ENCODE data around the gene MRPL21.
"Not testable (repeated sequence)": the region's sequence is repeated elsewhere in the genome, so short reads cannot be mapped to it uniquely, and the experiment has no call there.

Gene MRPL21

DNA sequence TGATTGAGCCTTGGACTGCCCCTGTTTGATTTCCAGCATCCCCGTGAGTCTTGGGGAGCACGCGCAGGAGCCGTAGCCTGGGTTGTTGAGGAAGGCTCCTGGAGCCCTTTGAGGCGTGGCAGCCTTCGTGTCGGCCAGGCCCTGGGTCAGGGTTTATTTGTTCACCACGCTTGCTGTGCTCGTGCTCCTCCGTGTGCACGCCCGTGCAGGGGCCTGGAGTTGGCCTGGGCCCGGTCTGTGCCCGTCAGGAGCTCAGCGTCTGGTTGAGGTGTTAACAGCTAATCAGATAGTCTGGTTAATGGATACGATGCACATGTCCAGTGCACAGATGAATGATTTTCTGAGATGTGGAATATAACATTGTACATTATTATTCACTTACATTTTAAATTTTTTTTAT, 8.1 kb upstream of the MRPL21 start:
- no peak for DNase-seq (ENCODE audit: low spot score)

DNA sequence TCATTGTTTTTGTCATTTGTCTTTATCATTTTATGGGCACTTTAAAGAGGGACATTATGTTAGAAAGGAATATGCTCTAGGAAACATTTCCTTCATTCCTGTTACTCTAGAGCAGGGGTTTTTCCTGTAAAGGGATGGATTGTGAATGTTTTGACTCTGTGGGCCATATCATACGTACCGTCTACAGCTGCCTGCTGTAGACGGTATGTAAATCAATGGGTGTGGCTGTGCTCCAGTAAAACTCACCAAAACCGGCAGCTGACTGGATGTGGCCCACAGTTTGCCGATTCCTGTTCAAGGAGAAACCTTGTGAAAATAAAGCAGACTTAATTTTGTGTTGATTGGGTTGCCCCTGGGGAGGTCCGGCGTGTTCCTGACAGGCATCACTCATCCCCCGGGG, 7.3 kb upstream of the MRPL21 start:
- DNase-seq (ENCODE audit: low spot score): no peak

DNA sequence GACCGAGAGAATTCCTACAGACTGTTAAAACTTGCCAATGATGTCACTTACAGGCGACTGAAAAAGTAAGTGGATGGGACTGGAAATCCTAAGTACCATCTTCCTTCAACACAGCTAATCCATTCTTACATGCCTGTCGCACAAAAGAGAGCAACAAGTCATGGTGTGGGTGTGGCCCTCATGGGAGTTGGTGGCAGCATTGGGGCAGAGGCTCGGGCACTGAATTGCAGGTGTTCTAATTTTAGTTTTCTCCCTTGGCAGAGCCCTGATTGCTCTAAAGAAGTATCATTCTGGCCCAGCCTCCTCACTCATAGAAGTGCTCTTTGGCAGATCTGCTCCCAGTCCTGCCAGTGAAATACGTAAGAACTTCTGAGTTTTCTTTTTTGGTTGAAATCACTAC, 4.6 kb upstream of the MRPL21 start:
- no peak for DNase-seq (ENCODE audit: low spot score)

DNA sequence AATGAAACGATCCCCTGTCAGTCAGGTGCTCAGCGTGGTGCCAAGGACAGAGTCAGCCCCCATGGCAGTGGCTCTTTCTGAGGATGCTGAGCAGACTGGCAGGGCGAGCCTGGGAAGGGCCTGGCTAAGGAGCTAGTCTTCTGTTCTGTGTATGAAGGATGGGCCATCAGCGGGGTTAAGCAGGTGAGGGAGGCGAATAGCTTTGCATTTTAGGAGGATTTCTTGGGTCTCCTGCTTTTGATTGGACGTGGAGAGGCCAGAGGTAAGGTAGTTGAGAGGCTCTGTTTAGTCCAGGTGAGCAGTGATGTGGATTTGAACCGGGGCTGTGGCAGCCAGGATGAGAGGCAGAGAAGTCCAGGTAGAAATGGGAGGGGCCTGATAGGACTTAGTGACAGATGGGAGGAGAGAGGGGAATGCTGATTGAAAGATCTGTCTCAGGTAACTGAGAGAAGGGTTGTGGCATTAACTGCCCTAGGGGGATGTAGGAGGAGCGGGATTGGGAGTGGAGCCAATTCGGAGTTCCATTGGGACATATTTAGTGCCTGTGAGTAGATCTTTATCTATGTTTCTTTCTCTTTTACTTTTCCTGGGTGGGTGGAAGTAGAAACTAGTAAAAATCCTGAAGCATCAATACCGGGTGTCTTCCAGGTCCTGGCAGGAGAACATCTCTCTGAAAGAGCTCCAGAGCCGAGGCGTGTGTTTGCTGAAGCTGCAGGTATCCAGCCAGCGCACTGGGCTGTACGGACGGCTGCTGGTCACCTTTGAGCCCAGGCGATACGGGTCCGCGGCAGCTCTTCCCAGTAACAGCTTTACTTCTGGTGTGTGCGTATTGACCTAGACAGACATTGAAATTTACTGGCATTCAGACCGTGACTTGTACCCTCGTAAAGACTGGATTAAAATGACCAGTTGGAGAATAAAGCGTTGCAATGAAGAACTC, 2.1 kb upstream of the MRPL21 start:
- no peak for DNase-seq (ENCODE audit: low spot score)

DNA sequence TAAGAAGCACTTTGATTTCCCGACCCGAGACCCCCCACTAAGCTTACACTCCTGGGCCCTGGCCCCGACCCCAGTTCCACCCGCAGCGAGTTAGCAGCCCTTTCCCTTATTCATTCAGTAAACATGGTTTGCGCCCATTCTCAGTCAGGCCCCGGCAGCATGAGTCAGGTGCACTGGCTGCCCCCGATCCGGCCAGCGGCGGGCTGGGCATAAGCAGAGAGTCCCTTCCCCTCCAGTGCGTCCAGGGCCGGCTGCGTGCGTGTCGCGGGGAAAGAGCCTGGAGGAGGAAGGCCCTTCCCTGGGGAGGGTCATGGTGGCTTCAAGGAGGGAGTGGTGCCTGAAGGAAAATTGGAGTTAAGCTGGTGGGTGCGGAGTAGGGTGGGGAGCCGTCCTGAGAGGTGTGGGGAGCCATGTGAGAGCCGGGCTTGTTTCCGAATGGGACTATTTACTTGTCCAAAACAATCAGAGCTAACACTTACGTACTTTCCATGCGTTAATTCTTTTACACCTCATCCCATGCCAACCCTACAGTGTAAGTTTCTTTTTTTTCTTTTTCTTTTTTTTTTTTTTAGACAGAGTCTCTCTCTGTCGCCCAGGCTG, 716 bp upstream of the MRPL21 start:
- DNase-seq (ENCODE audit: low spot score): no peak

DNA sequence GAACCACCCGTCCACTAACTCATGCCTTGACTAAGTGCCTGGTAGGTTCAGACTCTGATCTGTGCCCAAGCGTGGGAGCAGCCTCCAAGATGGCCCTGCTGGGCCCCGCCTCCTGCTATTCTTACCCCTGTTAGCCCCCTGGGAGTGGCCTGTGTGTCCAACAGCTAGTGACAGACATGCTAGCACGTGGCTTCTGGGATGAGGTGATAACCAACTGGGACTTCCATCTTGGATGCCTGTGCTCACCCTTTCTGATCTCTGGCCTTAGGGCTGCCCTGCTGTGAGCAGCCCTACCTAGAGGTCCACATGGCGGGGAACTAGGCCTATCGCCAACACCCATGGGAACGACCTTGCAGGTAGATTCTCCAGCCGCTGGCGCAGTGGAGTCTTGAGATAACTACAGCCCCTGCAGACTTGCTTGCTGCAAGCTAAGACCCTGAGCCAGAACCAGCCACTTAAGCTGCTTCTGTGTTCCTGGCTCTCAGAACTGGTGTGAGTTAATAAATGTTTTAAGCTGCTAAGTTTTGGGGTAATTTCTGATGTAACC, 2.7 kb downstream of the MRPL21 start:
- DNase-seq (ENCODE audit: low spot score): no peak

DNA sequence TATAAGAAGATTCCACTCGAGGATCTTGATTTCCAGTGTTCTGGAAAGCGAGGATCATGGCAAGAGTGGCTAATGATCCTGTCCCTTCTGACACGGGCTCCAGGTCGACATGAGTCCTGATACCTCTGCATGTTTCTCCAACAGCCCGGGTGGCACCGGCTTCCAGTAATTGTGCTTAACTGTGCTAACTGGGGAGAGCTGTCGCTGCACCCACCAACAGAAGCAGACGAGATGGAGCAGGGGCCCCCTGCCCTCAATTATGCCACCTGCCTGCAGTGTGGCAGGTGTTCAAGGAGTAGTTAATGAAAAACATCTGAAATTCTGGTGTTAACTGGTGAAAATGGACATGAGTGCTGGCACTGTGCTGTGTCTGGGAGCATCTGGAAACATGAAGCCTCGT, 6.2 kb downstream of the MRPL21 start:
- no peak for DNase-seq (ENCODE audit: low spot score)

DNA sequence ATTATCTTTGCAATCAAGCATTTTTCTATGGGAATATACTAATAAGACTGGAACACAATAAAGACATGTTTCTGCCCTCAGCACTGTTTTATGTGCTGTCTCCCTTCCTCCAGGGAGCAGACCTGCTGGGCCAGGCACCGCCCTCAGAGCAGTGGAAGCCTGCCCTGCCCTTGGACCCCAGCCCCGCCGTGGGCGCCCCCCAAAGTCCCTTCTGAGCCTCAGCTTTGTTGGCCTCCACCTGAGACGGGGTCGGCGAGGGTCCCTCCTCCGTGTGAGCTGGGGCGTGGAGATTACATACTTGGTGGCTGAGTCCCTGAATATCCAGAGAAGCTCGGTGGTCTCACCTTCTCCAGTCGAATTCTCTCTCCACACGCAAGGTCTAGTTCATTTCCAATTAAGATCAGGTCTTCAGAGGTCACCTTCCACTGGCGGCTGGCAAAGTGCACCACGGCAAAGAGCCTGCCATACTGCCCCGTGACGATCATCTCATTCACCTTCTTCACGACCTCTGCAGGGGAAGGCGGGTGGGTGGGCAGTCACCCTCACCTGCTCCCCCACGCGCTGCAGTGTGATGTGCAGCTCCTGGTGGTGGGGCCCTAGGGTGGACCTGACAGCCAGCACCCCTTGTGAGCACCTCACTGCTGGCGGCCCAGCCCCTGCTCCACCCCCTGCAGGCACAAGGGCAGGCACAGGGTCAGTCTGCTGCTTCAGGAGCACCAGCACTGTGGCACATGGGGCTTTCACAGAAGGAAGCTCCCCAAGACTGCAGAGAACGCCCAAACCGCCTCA, 7.3 kb downstream of the MRPL21 start:
- no peak for DNase-seq (ENCODE audit: low spot score)

DNA sequence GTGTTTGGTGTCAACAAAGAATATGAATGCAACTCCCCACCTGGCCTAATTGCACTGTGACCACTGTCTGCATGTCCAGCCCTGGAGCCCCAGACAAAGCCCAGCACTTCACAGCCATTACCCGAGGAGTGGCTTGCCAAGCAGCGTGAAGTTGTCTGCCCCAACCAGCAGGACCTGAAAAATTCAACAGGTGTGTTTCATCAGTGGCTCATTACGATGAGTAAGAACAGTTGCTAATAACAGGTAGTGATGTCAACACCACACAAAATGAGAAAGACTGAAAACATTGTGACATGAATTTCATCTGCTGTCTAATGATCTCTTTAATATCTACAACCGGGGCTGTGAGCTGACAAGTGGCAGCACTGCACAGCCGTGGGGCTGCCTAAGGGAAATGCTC, 10.3 kb downstream of the MRPL21 start:
- no peak for DNase-seq (ENCODE audit: low spot score)

DNA sequence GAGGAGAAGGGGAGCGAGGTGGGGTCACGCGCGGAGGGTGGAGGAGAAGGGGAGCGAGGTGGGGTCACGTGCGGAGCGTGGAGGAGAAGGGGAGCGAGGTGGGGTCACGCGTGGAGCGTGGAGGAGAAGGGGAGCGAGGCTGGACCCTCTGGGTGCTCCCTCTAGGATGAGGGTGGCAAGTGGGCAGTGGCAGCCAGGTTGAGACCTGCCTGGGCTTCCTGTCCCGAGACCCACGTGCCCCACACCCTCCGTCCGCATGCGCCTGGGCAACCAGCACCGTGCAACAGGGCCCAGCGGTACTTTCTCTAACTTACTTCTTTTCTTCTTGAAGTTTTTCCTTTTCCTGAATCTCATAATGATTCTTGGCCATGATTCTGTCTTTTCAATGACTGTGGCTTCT, 11.1 kb downstream of the MRPL21 start:
- no peak for DNase-seq (ENCODE audit: low spot score)

DNA sequence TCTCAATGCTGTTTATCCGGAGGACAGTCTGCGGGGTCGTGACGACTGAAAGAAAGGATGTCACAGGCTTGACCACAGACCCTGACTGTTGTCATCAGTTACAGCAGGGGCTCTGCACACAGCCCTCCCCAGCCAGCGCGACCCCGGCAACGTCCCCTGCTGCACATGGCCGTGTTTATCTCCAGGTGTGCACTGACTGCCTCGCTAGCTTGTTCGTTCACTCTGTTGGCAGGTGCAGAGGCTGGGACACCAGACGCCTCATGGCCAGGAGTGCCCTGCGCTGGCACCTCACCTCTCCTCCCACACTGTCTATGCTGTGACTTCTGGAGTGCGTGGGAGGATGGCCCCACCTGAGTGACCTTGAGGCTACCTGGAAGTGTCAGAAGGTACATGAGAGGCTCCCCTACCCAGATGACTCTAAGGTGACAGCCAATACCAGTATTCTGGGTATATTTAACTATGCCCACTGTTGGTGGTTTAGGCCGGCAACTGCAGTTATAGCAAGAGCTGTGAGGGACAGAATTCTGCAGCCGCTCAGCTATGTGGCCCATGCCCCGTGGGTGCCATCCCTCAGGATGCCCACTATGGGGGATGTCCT, 12.2 kb downstream of the MRPL21 start:
- DNase-seq (ENCODE audit: low spot score): no peak

DNA sequence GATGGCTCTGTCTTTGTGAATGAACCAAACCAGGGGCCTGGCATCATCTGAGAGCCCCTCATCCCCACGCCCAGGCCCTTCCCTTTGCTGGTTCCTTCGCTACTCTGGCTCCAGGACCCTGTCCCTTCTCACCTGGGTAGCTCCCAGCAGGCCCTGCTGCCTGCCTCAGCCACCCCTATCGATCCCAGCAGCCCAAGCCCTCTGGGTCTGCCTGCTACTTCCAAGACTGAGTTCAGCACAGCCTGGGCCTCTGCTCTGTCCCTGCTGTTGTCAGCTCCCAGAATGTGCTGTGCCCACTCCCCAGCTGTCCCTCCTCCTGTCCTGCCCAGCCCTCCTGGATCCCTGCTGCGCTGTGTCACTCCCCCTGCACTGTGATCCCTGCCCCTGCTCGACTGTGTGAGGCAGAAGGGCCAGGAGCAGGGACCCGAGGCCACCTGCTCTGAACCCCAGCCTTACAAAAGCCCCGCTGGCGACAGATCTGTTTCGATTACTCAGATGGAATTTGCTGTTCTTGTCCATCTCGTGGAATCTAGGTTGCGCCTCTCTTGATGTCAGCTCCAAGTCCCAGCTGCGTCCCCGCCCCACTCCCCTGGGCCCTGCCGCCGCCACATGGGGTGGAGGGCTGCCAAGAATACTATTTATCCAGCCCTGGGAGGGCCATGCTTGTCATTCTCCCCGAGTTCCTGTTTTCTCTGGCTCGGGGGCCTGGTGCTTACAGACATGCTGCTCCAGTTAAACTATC, 13.0 kb downstream of the MRPL21 start:
- DNase-seq (ENCODE audit: low spot score): no peak

DNA sequence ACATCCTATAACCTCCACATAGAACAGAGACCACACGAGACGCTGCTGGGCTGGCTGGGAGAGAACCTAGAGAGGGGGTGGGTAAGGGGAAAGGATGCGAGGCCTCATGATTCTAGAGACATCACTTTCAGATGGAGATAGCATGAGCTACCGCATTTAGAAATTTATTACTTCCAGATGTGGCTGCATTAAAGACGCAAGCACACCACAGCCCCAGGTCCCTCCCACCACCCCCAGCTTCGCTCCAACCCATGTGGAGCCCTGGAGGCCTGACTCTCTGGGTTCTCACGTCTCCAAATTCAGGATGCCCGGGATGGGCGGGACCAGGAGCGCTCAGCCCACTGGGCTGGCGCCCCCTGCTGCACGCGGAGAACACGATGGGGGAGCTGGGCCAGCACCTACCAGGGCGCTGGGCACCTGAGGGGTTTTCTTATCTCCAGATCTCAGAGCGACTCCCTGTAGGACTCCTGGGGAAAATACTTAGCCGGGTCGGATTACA, 13.6 kb downstream of the MRPL21 start:
- DNase-seq (ENCODE audit: low spot score): peak; percentile 42

DNA sequence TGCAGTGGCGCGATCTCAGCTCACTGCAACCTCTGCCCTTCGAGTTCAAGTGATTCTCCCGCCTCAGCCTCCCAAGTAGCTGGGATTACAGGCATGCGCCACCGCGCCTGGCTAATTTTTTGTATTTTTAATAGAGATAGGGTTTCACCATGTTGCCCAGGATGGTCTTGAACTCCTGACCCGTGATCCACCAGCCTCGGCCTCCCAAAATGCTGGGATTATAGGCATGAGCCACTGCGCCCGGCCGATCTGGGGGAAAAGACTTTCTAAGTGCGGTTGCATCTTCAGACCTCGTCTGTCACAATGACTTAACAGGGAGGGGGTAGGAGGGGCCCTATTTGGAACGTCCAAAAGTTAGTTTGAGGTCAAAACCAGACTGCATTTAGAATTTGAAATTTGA, 18.8 kb downstream of the MRPL21 start:
- DNase-seq (ENCODE audit: low spot score): not testable (repeated sequence)

DNA sequence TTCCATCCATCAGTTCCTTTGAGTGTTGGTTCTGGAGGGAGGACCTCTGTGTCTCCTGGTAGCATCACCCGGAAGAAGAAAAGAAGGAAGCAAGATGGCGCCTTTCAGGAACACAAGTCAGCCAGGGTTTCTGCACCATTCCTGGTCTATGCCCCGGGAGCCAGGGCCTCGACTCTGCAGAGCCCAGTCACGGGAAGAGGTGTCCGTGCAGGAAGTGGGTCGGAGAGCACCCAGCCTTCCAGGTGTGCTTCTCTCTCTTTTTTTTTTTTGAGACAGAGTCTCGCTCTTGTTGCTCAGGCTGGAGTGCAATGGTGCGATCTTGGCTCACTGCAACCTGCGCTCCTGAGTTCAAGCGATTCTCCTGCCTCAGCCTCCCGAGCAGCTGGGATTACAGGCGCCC, 21.2 kb downstream of the MRPL21 start:
- DNase-seq (ENCODE audit: low spot score): no peak

DNA sequence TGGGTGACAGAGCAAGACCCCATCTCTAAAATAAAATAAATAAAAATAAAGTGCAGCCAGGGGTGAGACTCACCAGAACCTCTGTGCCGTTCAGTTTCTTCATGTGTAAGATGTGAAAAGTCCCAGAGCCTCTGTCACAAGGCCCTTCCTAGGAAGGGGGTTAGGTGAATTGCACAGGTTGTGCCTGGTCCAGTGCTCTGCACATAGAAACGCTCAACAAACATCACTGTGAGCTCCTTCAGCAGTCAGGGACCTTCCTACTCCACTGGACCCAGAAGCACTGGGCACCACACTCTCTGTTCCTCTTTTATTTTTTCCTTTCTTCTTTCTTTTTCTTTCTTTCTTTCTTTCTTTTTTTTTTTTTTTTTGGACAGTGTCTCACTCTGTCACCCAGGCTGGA, 22.3 kb downstream of the MRPL21 start:
- DNase-seq (ENCODE audit: low spot score): no peak

DNA sequence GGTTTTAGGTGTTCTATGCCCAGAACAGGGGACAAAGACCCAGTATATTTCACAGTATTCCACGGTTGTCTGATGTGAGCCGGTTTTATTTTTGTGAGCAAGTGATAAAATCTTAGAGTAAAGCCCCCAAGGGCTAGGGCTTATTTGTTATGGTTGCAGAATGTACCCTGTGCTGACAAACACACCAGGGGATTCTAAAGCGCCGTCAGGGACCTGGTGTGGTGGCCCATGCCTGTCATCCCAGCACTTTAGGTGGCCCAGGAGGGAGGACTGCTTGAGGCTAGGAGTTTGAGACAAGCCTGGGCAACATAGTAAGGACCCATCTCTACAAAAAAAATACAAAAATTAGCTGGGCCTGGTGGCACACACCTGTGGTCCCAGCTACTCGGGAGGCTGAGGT, 22.8 kb downstream of the MRPL21 start:
- DNase-seq (ENCODE audit: low spot score): no peak

DNA sequence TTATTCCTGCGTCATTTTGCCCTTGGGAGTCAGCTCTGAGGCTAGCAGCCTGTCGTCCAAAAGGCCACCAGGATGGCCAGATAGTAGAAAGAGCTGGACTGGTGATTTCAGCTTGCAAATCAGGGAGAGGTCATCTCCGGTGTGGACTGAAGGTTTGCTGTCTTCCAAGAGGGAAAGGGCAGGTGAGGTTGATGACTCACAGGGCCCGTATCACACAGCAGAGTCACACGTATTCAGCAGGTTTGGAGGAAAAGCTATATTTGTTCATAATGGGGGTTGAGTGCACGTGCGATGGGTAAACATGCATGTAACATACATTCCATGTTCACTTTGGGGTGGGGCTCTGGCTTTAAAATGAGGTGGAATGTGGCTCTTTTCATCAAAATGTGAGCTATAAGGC, 25.6 kb downstream of the MRPL21 start:
- no peak for DNase-seq (ENCODE audit: low spot score)

DNA sequence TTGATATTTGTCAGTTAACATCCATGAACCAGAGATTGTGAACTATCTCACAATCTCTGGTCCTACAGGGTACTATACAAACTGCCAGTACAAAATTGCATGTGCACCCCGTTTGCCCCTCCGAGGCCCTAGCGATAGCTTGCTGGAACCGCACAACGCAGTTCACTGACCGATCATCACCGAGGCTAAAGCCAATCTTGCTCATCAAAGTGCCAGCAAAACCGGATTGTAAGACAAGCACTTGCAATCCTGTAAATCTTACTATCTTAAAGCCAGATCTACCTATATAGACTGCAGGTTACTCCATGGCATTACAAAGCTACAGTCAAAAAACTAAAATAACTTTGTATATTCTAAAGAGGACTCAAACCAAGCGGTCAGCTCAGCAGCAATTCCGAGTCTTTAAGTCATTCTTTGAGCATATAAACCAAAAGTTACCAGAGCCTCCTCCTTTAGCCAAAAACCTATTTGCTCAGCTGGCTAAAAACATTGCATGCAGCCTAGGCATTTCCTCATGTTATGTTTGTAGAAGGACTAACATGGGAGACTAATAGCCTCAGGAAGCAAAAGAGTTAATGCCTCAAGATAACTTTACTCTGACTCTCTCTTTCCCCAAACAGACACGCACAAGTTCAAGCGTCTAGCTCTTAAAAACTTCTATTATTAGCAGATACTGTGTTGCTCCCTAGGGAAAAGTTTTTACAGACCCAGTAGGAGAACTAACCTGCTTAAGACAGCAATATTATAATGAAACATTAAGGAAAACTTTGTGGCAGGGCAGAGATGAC, 31.2 kb downstream of the MRPL21 start:
- no peak for DNase-seq (ENCODE audit: low spot score)

DNA sequence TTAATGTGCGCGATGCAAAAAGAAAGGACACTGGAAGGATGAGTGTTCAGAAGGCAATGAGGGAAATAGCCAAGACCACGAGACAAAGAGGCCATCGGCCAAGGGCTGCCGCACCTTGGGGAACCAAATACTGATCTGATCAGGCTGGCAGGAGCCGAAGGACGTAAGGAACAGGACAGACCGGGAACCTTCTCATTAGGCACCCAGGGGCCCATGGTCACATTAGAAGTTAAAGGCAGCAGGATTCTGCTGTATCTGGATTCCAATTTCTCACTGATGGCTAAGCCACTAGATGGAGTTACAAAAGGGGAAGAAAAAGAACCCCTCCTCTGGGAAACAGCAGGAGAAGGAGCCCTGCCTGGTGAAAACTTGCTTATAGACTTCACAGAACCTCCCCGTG, 33.2 kb downstream of the MRPL21 start:
- DNase-seq (ENCODE audit: low spot score): no peak
